ENCODE measurements around the gene PLOD2. TPM values are rescaled to one million over a fixed set of nuclear protein-coding genes. Genes with fewer than 3 reads are reported as not detected.

PLOD2 gene
- total RNA-seq, 2 experiments from 2014 or later = not detected

DNA sequence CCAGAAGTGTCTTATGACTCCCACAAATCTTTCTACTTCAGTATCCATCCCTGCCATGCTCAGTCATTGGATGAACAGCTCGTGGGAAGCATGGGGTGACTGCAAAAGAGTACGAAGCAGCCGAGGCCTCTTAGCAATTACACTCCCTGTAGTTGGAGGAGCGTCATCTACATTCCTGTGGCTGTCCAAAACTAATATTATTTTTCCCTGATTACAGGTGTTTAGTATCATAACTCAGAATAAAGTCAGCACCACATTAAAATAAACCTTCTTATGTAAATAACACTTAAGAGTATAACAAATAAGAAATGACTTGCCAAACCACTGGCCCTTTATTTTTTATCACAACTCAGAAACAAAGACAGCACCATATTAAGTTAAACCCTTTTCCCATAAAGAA lies 141.5 kb downstream of the PLOD2 start:
- CTCF ChIA-PET = no interaction called here
- H3K27me3 ChIP-seq (ENCODE audit: control insufficient read depth in 1 of 2, insufficient read depth in 2 of 2, low read length in 2 of 2) = no peaks in the 10 kb centered on the region
- DNase-seq (no peak), ATAC-seq (ENCODE audit: poor library complexity) (no peak)
- Mint-ChIP-seq H3K4me3 (no peak overlapping the region), H3K4me1 (ENCODE audit: low read depth) (no peaks in the 10 kb centered on the region), H3K36me3 (ENCODE audit: low read depth) (no peaks in the 10 kb centered on the region), H3K27me3 (no peaks in the 10 kb centered on the region), H3K9me3 (peaks cover 10% of the 10 kb centered on the region), H3K27ac (no peak overlapping the region)
- no peaks in the 10 kb centered on the region for H3K36me3 ChIP-seq (ENCODE audit: insufficient read depth, low read length)
- H3K4me1 ChIP-seq (ENCODE audit: insufficient read depth, low read length) = no peaks in the 10 kb centered on the region
- TF ChIP-seq, protein P1, sequence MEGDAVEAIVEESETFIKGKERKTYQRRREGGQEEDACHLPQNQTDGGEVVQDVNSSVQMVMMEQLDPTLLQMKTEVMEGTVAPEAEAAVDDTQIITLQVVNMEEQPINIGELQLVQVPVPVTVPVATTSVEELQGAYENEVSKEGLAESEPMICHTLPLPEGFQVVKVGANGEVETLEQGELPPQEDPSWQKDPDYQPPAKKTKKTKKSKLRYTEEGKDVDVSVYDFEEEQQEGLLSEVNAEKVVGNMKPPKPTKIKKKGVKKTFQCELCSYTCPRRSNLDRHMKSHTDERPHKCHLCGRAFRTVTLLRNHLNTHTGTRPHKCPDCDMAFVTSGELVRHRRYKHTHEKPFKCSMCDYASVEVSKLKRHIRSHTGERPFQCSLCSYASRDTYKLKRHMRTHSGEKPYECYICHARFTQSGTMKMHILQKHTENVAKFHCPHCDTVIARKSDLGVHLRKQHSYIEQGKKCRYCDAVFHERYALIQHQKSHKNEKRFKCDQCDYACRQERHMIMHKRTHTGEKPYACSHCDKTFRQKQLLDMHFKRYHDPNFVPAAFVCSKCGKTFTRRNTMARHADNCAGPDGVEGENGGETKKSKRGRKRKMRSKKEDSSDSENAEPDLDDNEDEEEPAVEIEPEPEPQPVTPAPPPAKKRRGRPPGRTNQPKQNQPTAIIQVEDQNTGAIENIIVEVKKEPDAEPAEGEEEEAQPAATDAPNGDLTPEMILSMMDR (IDR thresholded peaks at IDR 0.05) = no peak
- no peak overlapping the region for H3K4me3 ChIP-seq (ENCODE audit: low read length)
- no peak overlapping the region for H3K27ac ChIP-seq (ENCODE audit: low read depth in 1 of 2, low read length in 2 of 2)
- intact Hi-C loops (cut with DNase I, micrococcal nuclease) = no loop called here
- POLR2A ChIA-PET = no interaction called here
- H3K9me3 ChIP-seq (ENCODE audit: control insufficient read depth in 1 of 2, insufficient read depth in 1 of 2, low read length in 2 of 2) = peaks cover 0 to 3% of the 10 kb centered on the region in 2 experiments

Other genes starting within 250 kb of the PLOD2 start
- not detected for gene PLSCR4, start 89.9 kb upstream of the PLOD2 start, total RNA-seq